K562 treated with DMSO at 1 percent for 48 hours (cell line): Measurements from ENCODE around the gene CASQ2. TPM values are rescaled to one million over a fixed set of nuclear protein-coding genes. Genes with fewer than 3 reads are reported as not detected.

Experiments used
- total RNA-seq: library from RNA; unstranded; fragments of 300-600 nt; gene quantifications from 2 replicates; pipeline ENCODE4 v1.2.3, GENCODE V29; 2022; ENCODE audit warnings: low replicate concordance; ENCODE audit errors: extremely low read depth

Gene CASQ2
- total RNA-seq = not detected in 2 replicates

DNA sequence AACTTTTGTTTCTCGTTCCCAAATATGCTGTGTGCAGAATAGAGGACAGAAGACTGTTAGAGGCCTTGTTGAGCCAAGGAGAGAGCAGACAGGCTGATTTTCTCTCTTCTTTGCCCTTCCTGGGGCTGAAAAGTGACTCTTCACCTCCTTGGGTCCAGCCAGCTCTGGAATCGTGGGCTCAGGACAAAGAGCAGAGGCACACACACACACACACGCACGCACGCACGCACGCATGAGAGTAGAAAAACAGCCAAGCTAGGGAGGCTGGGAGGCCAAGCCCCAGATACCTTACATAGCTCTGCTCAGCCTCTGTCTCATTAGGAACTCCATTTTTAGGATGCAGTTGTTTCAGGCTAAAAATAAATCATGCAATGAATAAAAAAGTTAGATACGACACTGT, at the start of gene CASQ2:
Gene CASQ2 (minus strand): TSS at position 166 of the 400 bp plus-strand sequence. CDS start 173 bp downstream, outside the sequence.

Other genes starting within 250 kb of the CASQ2 start
- not detected in 2 replicates for gene VANGL1, start 126.7 kb downstream of the CASQ2 start, total RNA-seq
- gene NHLH2, start 72.4 kb upstream of the CASQ2 start, total RNA-seq = not detected in 2 replicates
- gene SLC22A15, start 207.8 kb upstream of the CASQ2 start, total RNA-seq = not detected in 2 replicates